Activated CD8-positive, alpha-beta T cell treated with anti-CD3 and anti-CD28 coated beads for 36 hours (primary cell): ENCODE results near the gene OTX2. TPM values are rescaled to one million over a fixed set of nuclear protein-coding genes. Genes with fewer than 3 reads are reported as not detected.

Source experiments
- ATAC-seq: fragments of 200-7000 bp; cut with Tn5 transposase; one replicate; pipeline ENCODE4 v1.10.0; 2021; ENCODE audit warnings: mild to moderate bottlenecking, moderate library complexity
- CTCF ChIA-PET: fragments of 350-600 bp; sonication (Branson Sonifier 250); formaldehyde crosslinking; loops from one replicate; lab custom pipeline; 2021; ENCODE audit warnings: antibody characterized with exemption; lab: Charles Lee
- POLR2A ChIA-PET: fragments of 350-600 bp; sonication (Branson Sonifier 250); formaldehyde crosslinking; loops from one replicate; lab custom pipeline; 2021; ENCODE audit warnings: antibody characterized with exemption; lab: Charles Lee
- DNase-seq: peaks from one replicate; pipeline ENCODE4 v3.0.0-alpha.2; 2020
- H3K27ac Mint-ChIP-seq: one replicate; pipeline ENCODE4 v1.8.0; 2021; ENCODE audit warnings: mild to moderate bottlenecking, mixed read lengths
- H3K27me3 Mint-ChIP-seq: one replicate; pipeline ENCODE4 v1.8.0; 2021; ENCODE audit warnings: mixed read lengths
- H3K36me3 Mint-ChIP-seq: one replicate; pipeline ENCODE4 v1.8.0; 2021; ENCODE audit warnings: low read depth, mixed read lengths
- H3K4me1 Mint-ChIP-seq: one replicate; pipeline ENCODE4 v1.8.0; 2021; ENCODE audit warnings: low read depth, mixed read lengths
- H3K4me3 Mint-ChIP-seq: one replicate; pipeline ENCODE4 v1.8.0; 2021; ENCODE audit warnings: mild to moderate bottlenecking, moderate library complexity, mixed read lengths
- H3K9me3 Mint-ChIP-seq: one replicate; pipeline ENCODE4 v1.8.0; 2021; ENCODE audit warnings: mixed read lengths
- CTCF ChIP-seq: fragments of 200-600 bp; IDR thresholded peaks from one replicate; pipeline ENCODE4 v1.8.0; 2022; ENCODE audit warnings: antibody characterized with exemption, mild to moderate bottlenecking
- intact Hi-C: fragments of 100-400 bp; cut with micrococcal nuclease; formaldehyde crosslinking; loops from one replicate; pipeline ENCODE4 v1.10.0; 2022
- total RNA-seq, 2 experiments: library from RNA; stranded (reverse); gene quantifications; one replicate each; pipeline ENCODE4 v1.2.3, GENCODE V29; 2021

Gene OTX2
- total RNA-seq, 2 experiments from 2014 or later = not detected

DNA sequence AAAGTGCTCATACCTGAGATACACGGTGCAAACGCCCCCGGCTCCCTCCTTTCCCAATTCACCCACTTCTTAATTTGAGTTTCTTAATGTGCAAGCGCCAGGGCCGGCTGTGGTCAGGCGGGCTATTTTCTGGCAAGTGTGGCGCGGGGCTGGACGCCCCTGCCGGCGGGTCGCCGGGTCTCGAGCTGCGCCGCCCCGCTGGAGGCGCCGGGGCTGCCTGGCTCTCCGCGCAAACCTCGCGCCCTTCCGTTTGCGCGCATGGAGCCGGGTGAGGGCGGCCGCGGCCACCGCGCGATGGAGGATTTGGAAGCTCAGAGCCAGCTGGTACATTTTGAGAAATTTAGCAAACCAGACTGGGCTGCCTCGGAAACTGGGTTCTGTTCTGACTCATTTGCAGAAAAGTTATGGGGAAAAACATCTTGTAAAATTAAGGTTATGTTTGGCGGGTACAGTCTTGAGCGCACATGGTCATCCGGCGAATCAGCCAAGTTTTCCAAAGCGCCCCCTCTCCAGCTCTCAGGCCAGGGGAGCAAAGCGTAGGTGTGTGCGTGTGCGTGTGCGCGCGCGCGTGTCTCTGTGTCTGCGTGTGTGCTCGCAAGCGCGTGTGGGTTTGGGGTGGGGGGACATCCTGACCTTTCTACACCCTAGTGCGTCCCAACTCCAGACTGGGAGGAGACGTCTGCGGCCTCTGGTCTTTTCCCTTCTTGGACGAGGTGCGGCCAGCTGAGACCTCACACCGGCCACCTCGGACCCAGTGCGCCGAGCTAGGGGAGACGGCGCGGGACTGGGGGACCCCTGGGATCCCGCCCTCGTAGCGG, 6.5 kb upstream of the OTX2 start:
- no peak for ATAC-seq
- intact Hi-C loops = no loop called here
- H3K27me3 Mint-ChIP-seq = peaks cover 62% of the 10 kb centered on the region

DNA sequence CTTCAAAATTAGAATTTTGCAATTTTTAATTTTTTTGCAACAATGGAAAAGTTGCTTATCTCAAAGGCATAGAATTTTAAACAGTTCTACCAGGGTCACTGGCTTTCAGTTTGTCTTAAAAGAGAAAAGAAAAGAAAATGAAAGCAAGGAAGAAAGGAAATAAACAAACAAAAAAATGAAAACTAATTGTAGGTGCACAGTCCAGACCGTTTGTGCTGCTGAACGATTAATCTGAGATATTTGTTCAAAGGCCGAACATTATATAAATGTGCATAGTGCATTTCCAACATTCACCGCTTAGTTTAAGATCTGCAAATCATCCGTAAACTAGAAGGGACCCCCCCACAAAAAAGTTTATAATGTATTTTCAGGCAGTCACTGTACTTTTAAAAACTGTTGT, 5.5 kb upstream of the OTX2 start:
- H3K4me1 Mint-ChIP-seq = peaks cover 2% of the 10 kb centered on the region
- no peak for TF ChIP-seq CTCF
- intact Hi-C loops = no loop called here
- H3K9me3 Mint-ChIP-seq = no peaks in the 10 kb centered on the region
- no peaks in the 10 kb centered on the region for H3K36me3 Mint-ChIP-seq
- ChIA-PET POLR2A (no interaction called here), CTCF (no interaction called here)
- ATAC-seq (no peak), DNase-seq (no peak)
- no peak overlapping the region for H3K4me3 Mint-ChIP-seq
- no peak overlapping the region for H3K27ac Mint-ChIP-seq
- H3K27me3 Mint-ChIP-seq = peaks cover 66% of the 10 kb centered on the region

More for the DNA sequence above, 6.5 kb upstream of the OTX2 start:
- TF ChIP-seq CTCF = no peak
- no peaks in the 10 kb centered on the region for H3K36me3 Mint-ChIP-seq
- H3K9me3 Mint-ChIP-seq = no peaks in the 10 kb centered on the region
- H3K27ac Mint-ChIP-seq = no peak overlapping the region
- H3K4me3 Mint-ChIP-seq = no peak overlapping the region
- no peaks in the 10 kb centered on the region for H3K4me1 Mint-ChIP-seq
- DNase-seq = no peak
- CTCF ChIA-PET = interaction anchor here (1.9 kb wide), 1 partner anchor 14 kb away, joined by 4 read pairs; no protein-coding TSS in a partner anchor
- POLR2A ChIA-PET = no interaction called here

DNA sequence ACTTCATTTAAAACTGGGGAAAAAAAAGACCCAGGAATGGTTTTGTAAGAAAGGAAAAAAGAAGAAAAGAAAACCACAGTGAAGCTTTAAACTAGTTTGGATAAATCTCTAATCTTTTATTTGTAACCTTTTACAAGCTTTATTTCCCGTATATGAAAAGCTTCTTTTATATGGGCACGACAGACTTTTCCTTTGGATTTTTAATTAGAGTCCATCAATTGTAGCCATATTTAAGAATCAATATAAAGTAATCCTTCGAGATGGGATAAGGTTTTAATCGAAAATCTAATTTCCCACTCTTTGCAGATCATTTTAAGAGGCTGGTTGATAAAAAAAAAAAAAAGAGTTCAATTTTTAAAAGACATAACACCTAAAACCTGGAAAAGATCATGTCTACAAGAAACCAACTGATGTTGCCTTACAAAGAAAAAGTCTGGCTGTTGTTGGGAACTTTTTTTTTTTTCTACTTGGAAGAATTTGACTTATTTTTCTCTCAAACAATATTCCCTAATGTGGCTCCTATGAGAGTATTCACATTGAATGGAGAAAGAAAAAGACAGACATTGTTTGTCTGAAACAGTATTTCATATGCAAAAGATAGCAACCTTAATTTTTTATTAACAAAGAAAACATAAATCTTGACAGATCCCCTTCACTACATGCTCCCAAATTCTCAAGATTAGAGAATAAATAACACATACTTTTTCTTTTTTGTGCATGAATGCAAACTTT, 4.9 kb upstream of the OTX2 start:
- Mint-ChIP-seq H3K4me3 (no peak overlapping the region), H3K36me3 (no peaks in the 10 kb centered on the region), H3K4me1 (peaks cover 2% of the 10 kb centered on the region), H3K9me3 (no peaks in the 10 kb centered on the region), H3K27me3 (peaks cover 72% of the 10 kb centered on the region), H3K27ac (no peak overlapping the region)
- intact Hi-C loops = no loop called here
- ChIA-PET CTCF (no interaction called here), POLR2A (no interaction called here)
- TF ChIP-seq CTCF = no peak
- ATAC-seq (no peak), DNase-seq (no peak)

DNA sequence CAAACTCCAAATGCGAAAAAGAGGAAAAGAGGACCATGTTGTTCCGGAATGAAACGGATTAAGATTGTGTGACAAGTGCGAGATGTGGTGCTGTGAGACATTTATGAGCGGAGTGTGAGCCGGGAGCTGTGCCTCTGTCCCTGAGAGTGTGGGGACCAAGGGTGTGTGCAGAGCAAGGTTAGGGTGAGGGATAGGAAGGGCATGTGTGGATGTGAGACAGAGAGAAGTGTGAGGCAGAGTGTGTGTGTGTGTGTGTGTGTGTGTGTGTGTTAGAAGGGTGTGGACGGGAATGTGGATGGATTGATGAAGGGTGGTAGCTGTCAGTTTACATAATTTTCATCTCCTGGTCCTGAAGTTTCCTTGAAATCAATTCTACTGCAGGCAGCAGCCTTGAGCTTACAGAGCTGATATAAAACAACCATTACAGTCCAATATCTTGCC, 4.3 kb upstream of the OTX2 start:
- Mint-ChIP-seq H3K4me1 (peaks cover 8% of the 10 kb centered on the region), H3K4me3 (no peak overlapping the region), H3K27me3 (peaks cover 78% of the 10 kb centered on the region), H3K9me3 (peaks cover 2% of the 10 kb centered on the region), H3K27ac (no peak overlapping the region), H3K36me3 (peaks cover 5% of the 10 kb centered on the region)
- DNase-seq (no peak), ATAC-seq (no peak)
- no peak for TF ChIP-seq CTCF
- ChIA-PET CTCF (interaction anchor here (1.2 kb wide), 1 partner anchor 253 kb away, joined by 3 read pairs; no protein-coding TSS in a partner anchor), POLR2A (no interaction called here)
- intact Hi-C loops = no loop called here

GRCh38 chr14:56813143-56813551, 2.9 kb upstream of the OTX2 start:
- no peak for DNase-seq
- POLR2A ChIA-PET = no interaction called here
- Mint-ChIP-seq H3K27me3 (peaks cover 77% of the 10 kb centered on the region), H3K36me3 (peaks cover 8% of the 10 kb centered on the region), H3K4me1 (peaks cover 11% of the 10 kb centered on the region), H3K4me3 (no peak overlapping the region), H3K27ac (no peak overlapping the region), H3K9me3 (peaks cover 2% of the 10 kb centered on the region)
- no peak for ATAC-seq
- CTCF ChIA-PET = no interaction called here
- no peak for TF ChIP-seq CTCF
- intact Hi-C loops = no loop called here
